K562 (cell line): ENCODE measurements around the gene CSNK2A1. TPM values are rescaled to one million over a fixed set of nuclear protein-coding genes. Genes with fewer than 3 reads are reported as not detected.

Experiments used
- ATAC-seq: fragments of 200-7000 bp; cut with Tn5 transposase; 3 replicates; pipeline ENCODE4 v1.9.1; 2020; ENCODE audit warnings: moderate library complexity
- BruUV-seq: library from RNA; stranded (reverse); fragments of 400-500 nt; replicated peaks from 2 replicates; lab custom pipeline; 2021; lab: Mats Ljungman, UMichigan
- CTCF ChIA-PET: fragments of 300-600 bp; formaldehyde crosslinking; extraction: SDS; loops from one replicate; lab custom pipeline; 2021; ENCODE audit warnings: low intra/inter-chr PET ratio; lab: Yijun Ruan, JAX
- POLR2A ChIA-PET: fragments of 300-600, 350-650 bp; sonication (Branson Sonifier 250); formaldehyde crosslinking; extraction: SDS; loops from one replicate; lab custom pipeline; 2021; ENCODE audit warnings: antibody characterized with exemption, inconsistent platforms; lab: Yijun Ruan, JAX
- DNase-seq, 4 experiments: peaks; one replicate each; pipeline versions ENCODE4 v3.0.0 to v3.0.0-alpha.2; 2011 to 2018; ENCODE audit warnings: low spot score in 3 of 4, mixed read lengths in 3 of 4; ENCODE audit errors: extremely low read depth in 1 of 4
- FAIRE-seq: peaks from 2 replicates; lab custom pipeline; 2011; peaks lifted over from hg19 to GRCh38; lab: Jason Lieb, UNC
- H2AFZ ChIP-seq: 2 replicates; pipeline ENCODE4 v1.6.0; 2011; ENCODE audit warnings: low read depth, low read length, control low read depth, inconsistent platforms
- H3K27ac ChIP-seq: fragments of 200-600 bp; 3 replicates; pipeline ENCODE4 v1.8.0; 2011; ENCODE audit warnings: low read depth, mild to moderate bottlenecking, control low read depth, inconsistent platforms, low read length, moderate library complexity, mixed read lengths; ENCODE audit errors: extremely low read depth
- H3K27me3 ChIP-seq, 2 experiments: fragments of 300-600 bp in 1 of 2; 2 replicates in 1 of 2; 3 replicates in 1 of 2; pipeline versions ENCODE4 v1.6.0 to v1.8.0; 2011; ENCODE audit warnings: inconsistent platforms in 2 of 2, low read length in 2 of 2, mild to moderate bottlenecking in 1 of 2, mixed read lengths in 1 of 2, moderate library complexity in 1 of 2; ENCODE audit not compliant: control insufficient read depth in 2 of 2, insufficient read depth in 2 of 2
- H3K36me3 ChIP-seq: fragments of 300-600 bp; 3 replicates; pipeline ENCODE4 v1.8.0; 2011; ENCODE audit warnings: mild to moderate bottlenecking, low read length, inconsistent platforms; ENCODE audit not compliant: control insufficient read depth, insufficient read depth
- H3K4me1 ChIP-seq, 2 experiments: fragments of 200-600 bp in 1 of 2; replicated peaks in 1 of 2; 2 replicates in 1 of 2; 3 replicates in 1 of 2; pipeline versions ENCODE4 v1.5.1 to v1.8.0; 2011; ENCODE audit warnings: inconsistent platforms in 2 of 2, low read length in 2 of 2, mild to moderate bottlenecking in 1 of 2, mixed read lengths in 1 of 2, moderate library complexity in 1 of 2; ENCODE audit not compliant: control insufficient read depth in 2 of 2, insufficient read depth in 2 of 2
- H3K4me2 ChIP-seq: 2 replicates; pipeline ENCODE4 v1.6.1; 2011; ENCODE audit warnings: low read length, control low read depth, inconsistent platforms, mixed read lengths; ENCODE audit not compliant: insufficient read depth
- H3K4me3 ChIP-seq: fragments of 200-600 bp; sonication (generic), shearing (Covaris generic); 2 replicates; pipeline ENCODE4 v1.5.1; 2016; ENCODE audit warnings: control low read depth, inconsistent platforms
- H3K79me2 ChIP-seq: fragments of 200-600 bp; 3 replicates; pipeline ENCODE4 v1.8.0; 2011; ENCODE audit warnings: low read length, inconsistent platforms; ENCODE audit not compliant: control insufficient read depth, insufficient read depth
- H3K9ac ChIP-seq, 2 experiments: 2 replicates each; pipeline versions ENCODE4 v1.6.0 to v1.6.1; 2011; ENCODE audit warnings: low read depth in 2 of 2, low read length in 2 of 2, control low read depth in 1 of 2, inconsistent platforms in 1 of 2, mild to moderate bottlenecking in 1 of 2, mixed read lengths in 1 of 2; ENCODE audit not compliant: insufficient read depth in 1 of 2
- H3K9me1 ChIP-seq: one replicate; pipeline ENCODE4 v1.6.0; 2011; ENCODE audit warnings: inconsistent platforms, mild to moderate bottlenecking, low read length, moderate library complexity; ENCODE audit not compliant: control insufficient read depth, insufficient read depth
- H3K9me3 ChIP-seq: replicated peaks from 2 replicates; pipeline ENCODE4 v1.5.1; 2011; ENCODE audit warnings: low read depth, low read length, inconsistent platforms; ENCODE audit not compliant: control insufficient read depth, insufficient read depth
- H4K20me1 ChIP-seq: replicated peaks from 2 replicates; pipeline ENCODE4 v1.6.1; 2011; ENCODE audit warnings: low read length, inconsistent platforms, mixed read lengths; ENCODE audit not compliant: control insufficient read depth, insufficient read depth
- CSDE1 ChIP-seq, 2 experiments: fragments of 450-650 bp; IDR thresholded peaks; 2 replicates each; pipeline ENCODE4 v1.6.1; 2016; ENCODE audit warnings: mild to moderate bottlenecking in 1 of 2
- EP300 ChIP-seq: IDR thresholded peaks from 2 replicates; pipeline ENCODE4 v1.6.1; 2012; ENCODE audit warnings: low read length, improper control_type of control experiment
- NFIC ChIP-seq: fragments of 450-650 bp; IDR thresholded peaks from 2 replicates; pipeline ENCODE4 v1.6.1; 2017; ENCODE audit warnings: mild to moderate bottlenecking, inconsistent platforms
- NFIX ChIP-seq: fragments of 250-450 bp; sonication (Bioruptor Pico); IDR thresholded peaks from 2 replicates; pipeline ENCODE4 v1.4.0; 2020; ENCODE audit warnings: low read depth, mild to moderate bottlenecking, moderate library complexity
- SRF ChIP-seq, 2 experiments: fragments of 250-450, 450-650 bp in 1 of 2; sonication (Bioruptor Pico) in 1 of 2; sonication (generic) in 1 of 2; formaldehyde crosslinking; IDR thresholded peaks; 2 replicates each; pipeline versions ENCODE4 v1.5.0 to v1.5.1; 2020 to 2022; ENCODE audit warnings: mild to moderate bottlenecking in 1 of 2, missing genetic modification reagents in 1 of 2
- TOE1 ChIP-seq, 2 experiments: fragments of 450-650 bp in 1 of 2; sonication (generic) in 1 of 2; formaldehyde crosslinking in 1 of 2; IDR thresholded peaks; 2 replicates each; pipeline versions ENCODE4 v1.7.1 to v1.8.0; 2016 to 2022; ENCODE audit warnings: borderline replicate concordance in 2 of 2, mild to moderate bottlenecking in 2 of 2, antibody characterized with exemption in 1 of 2, inconsistent platforms in 1 of 2, low read depth in 1 of 2, missing genetic modification reagents in 1 of 2, moderate library complexity in 1 of 2
- ZFX ChIP-seq: sonication (generic); formaldehyde crosslinking; IDR thresholded peaks from 2 replicates; pipeline ENCODE4 v1.8.0; 2022; ENCODE audit warnings: mild to moderate bottlenecking, missing genetic modification reagents, moderate library complexity
- ZNF589 ChIP-seq: fragments of 200-800 bp; sonication (Bioruptor generic); IDR thresholded peaks from 2 replicates; pipeline ENCODE4 v1.6.1; 2016; ENCODE audit warnings: low read depth, missing genetic modification characterization, missing compliant biosample characterization
- WGBS: fragments of 100-300 bp; shearing (Covaris generic); methylation state at CpG from one replicate; pipeline ENCODE4 v1.1.6; 2016; ENCODE audit warnings: low coverage, mixed read lengths; ENCODE audit not compliant: insufficient coverage; ENCODE audit errors: missing lambda C conversion rate; 5-methylcytosine and 5-hydroxymethylcytosine counted together
- in situ Hi-C: fragments of 300-500 bp; cut with MboI; formaldehyde crosslinking; loops from 4 replicates; pipeline ENCODE4 v1.15.0; 2018; ENCODE audit warnings: inconsistent platforms, mixed read lengths
- intact Hi-C: fragments of 100-400 bp; cut with micrococcal nuclease; formaldehyde crosslinking; loops from 2 replicates; pipeline ENCODE4 v1.14.2; 2022
- polyA plus RNA-seq, 8 experiments: library from polyadenylated mRNA; depleted of rRNA in 4 of 8; stranded (reverse) in 5 of 8; unstranded in 3 of 8; fragments of >200 nt; fragmentation: Nextera tagmentation in 2 of 8; fragmentation: Illumina TruSeq in 1 of 8; extraction: Ambion mirVana in 2 of 8; extraction: Trizol in 1 of 8; gene quantifications; 2 replicates each; pipeline versions ENCODE4 v1.2.1 to v1.2.3, GENCODE V29; 2011 to 2014; ENCODE audit warnings: inconsistent platforms in 1 of 8, missing spikeins in 1 of 8
- total RNA-seq, 7 experiments: library from RNA; depleted of rRNA in 6 of 7; stranded (reverse); fragments of >200 nt in 6 of 7; fragmentation: Illumina TruSeq in 2 of 7; extraction: Trizol in 2 of 7; gene quantifications; 2 replicates each; pipeline versions ENCODE4 v1.2.1 to v1.2.3, GENCODE V29; 2011 to 2021; ENCODE audit warnings: low replicate concordance in 1 of 7

The CSNK2A1 gene
- total and polyA plus RNA-seq, 9 of the 15 experiments (the other 6 are each of a cell fraction or from before 2014, with no cell fraction given), result 71.0 to 251 (median 103) TPM

DNA sequence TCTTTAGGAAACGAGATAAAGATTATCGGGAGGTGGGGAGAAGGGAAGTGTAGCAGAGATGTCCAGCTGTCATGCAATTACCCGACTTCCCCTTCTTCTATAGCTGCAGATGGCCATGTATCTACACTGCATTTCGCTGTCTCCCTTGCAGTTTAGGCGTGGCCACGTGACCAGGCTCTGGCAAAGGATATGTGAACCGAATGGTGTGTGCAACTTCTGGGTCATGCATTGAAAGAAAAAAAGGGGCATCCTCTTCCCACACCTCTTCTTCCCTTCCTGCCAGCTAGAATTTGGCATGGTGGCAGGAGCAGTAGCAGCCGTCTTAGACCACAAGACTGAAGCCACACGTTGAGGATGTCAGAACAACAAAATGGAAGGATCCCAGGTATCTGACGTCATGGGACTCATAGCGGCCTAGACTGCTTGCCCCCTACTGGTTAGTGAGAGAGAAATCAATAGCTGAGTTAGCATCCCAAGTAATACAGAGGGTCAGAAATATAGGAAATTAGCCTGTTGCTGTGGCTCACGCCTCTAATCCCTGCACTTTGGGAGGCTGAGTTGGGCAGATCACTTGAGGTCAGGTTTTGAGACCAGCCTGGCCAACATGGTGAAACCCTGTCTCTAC, 33.7 kb upstream of the CSNK2A1 start (continued):
- peak; percentile 56 for TF ChIP-seq ZNF589
- peak; percentile 78; the same call in 1 of the 2 replicates for TF ChIP-seq TOE1 (IDR thresholded peaks at IDR 0.05; ENCODE audit: borderline replicate concordance)
- no peak for TF ChIP-seq TOE1 (CRISPR knock-in tag; IDR thresholded peaks at IDR 0.05; ENCODE audit: borderline replicate concordance, low read depth)
- TF ChIP-seq EP300, result no peak

DNA sequence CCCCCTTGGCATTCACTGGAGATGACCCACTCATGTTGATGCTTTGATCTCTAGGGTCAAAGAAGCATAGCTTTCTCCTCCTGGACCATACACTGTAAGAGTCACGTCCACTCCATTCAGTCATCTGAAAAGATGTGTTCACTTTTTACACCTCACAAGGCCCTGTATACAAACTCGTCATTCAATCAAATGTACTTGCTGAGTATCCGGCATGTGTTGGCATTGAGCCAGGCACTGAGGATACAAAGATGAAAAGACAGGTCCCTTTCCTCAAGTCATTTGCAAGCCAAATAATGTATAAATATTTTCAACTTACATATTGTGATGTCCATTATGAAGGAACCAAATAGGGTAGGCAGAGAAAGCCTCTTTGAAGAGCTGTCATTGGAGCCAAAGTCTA, 32.6 kb upstream of the CSNK2A1 start:
- in situ Hi-C loops, result no loop called here
- TF ChIP-seq NFIC, result peak; percentile 89
- TF ChIP-seq SRF (CRISPR knock-in tag; IDR thresholded peaks at IDR 0.05), result no peak
- TF ChIP-seq EP300, result no peak
- peak; percentile 56 for TF ChIP-seq NFIX (CRISPR knock-in tag)
- no peak for TF ChIP-seq ZFX (CRISPR knock-in tag)
- TF ChIP-seq CSDE1 (IDR thresholded peaks at IDR 0.05), result no peak
- H2AFZ ChIP-seq, result peak overlapping the region; percentile 100
- no peaks in the 10 kb centered on the region for H3K9me3 ChIP-seq
- no peak for FAIRE-seq
- no peak for DNase-seq
- no peak overlapping the region for H3K4me2 ChIP-seq
- POLR2A ChIA-PET, result interaction anchor here (0.6 kb wide), 1 partner anchor 167 kb away, joined by 3 read pairs; no protein-coding TSS in a partner anchor
- CTCF ChIA-PET, result no interaction called here
- ATAC-seq, result no peak
- H3K79me2 ChIP-seq, result no peaks in the 10 kb centered on the region
- no peak overlapping the region for H3K9ac ChIP-seq
- H3K27me3 ChIP-seq, result peaks cover 0 to 4% of the 10 kb centered on the region in 2 experiments; a peak in 1 of 5 replicates
- 52% methylated on average over 3 of the region's 3 CpGs for WGBS
- no peaks in the 10 kb centered on the region for H3K36me3 ChIP-seq
- intact Hi-C loops, result no loop called here
- no peak overlapping the region for H3K27ac ChIP-seq
- H3K4me1 ChIP-seq, result peaks cover 5 to 16% of the 10 kb centered on the region in 2 experiments; a peak in 4 of 5 replicates
- no peak overlapping the region for H3K4me3 ChIP-seq
- BruUV-seq, result no TSS peak
- H3K9me1 ChIP-seq, result no peaks in the 10 kb centered on the region
- H4K20me1 ChIP-seq, result no peaks in the 10 kb centered on the region
